GM21825 (cell line): Measurements from ENCODE around the gene TAF1.
"Not testable (repeated sequence)": the region's sequence is repeated elsewhere in the genome, so short reads cannot be mapped to it uniquely, and the experiment has no call there.

Experiments used
- ATAC-seq: cut with Tn5 transposase; IDR thresholded peaks from one replicate; pipeline ENCODE4 v1.9.1; 2021; ENCODE audit warnings: mild to moderate bottlenecking, moderate library complexity; ENCODE audit not compliant: unreplicated experiment

Gene TAF1

DNA sequence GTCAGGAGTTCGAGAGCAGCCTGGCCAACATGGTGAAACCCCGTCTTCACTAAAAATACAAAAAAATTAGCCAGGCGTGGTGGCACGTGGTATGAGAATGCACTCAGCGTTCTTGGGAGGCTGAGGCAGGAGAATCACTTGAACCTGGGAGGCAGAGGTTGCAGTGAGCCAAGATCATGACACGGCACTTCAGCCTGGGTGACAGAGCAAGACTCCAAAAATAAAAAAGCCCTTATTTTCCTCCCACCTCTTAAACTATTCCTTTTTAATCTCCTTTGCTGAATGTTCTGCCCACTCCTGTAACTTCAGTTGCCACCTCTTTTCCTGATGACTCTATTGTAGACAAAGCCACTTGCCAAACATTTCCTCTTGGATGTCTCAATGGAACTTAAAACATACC, 72.6 kb downstream of the TAF1 start:
- no peak for ATAC-seq

DNA sequence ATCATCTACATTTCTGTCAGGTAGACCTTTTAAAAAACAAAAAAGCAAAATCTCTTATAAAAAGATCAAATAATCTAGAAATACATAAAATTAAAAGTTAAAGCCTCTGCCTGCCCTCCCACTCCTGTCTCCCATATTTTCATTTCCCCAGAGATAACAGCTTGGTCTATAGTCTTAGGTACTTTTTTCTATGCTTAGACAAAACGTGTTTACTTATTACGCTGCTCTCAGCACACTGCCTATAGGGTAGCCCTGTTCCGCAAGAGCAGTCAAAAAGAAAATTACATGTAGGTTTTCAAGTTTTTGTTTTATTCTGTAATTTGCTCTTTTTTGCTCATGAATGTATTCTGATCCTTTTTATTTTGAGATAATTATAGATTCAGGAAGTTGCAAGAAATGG, 73.3 kb downstream of the TAF1 start:
- ATAC-seq: no peak

DNA sequence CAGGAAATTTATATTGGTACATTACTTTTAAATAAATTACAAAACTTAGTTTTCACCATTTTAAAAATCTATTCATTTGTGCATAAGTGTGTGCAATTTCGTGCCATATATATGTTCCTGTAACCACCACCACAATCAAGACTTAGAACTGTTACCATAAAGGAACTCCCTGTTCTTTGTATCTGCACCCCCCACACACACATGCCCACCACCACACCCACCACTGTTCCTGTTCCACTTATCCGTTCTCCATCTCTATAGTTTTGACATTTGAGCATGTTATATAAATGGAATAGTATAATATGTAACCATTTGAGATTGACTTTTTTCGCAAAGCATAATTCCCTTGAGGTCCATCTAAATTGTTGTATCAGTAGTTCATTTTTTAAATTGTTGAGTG, 73.7 kb downstream of the TAF1 start:
- no peak for ATAC-seq

DNA sequence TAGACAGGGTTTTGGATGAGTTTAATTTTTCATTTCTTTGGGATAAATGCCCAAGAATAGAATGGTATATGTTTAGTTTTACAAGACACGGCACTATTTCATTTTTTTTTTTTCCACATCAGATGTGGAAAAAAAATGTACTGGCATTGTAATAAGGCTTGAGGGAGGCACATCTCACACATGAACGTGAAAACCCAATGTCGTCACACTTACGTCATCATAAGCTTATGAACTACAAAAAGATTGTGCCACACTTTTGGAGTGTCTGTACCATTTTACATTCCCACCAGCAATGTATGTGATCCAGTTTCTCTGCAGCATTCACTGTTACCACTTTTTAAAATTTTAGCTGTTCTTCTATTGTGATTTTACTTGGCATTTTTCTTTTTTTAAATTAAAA, 74.2 kb downstream of the TAF1 start:
- no peak for ATAC-seq

DNA sequence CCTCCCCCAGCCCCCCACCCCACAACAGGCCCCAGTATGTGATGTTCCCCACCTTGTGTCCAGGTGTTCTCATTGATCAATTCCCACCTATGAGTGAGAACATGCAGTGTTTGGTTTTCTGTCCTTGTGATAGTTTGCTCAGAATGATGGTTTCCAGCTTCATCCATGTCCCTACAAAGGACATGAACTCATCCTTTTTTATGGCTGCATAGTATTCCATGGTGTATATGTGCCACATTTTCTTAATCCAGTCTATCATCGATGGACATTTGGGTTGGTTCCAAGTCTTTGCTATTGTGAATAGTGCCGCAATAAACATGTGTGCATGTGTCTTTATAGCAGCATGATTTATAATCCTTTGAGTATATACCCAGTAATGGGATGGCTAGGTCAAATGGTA, 75.7 kb downstream of the TAF1 start:
- ATAC-seq: not testable (repeated sequence)

DNA sequence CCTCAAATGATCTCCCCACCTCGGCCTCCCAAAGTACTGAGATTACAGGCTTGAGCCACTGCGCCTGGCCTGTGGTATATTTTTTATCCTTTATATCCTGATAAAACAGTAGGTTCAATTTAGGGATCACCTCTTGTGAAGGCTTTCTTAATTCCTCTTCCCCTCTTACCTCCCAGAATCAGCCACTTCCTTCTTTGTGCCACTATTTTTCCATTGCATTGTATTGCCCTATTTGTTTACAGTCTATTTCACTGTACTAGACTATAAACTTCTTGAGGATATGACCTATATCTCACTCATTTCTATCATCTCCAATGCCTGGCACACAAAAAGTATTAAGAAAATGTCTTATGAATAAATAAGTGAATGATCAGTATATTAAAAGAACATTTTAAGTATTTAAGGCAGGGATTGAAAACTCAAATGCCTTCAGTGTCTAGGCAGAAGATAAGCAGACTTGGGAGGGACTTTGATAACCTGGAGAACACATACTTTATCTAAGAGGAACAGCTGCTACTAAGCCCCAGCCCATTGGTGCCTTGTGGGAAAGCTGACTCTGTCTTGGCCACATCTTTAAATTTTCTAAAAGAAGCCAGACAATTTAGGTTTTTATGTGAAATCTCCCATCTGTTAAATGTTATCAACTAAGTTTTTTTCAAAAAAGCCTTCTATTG, 84.4 kb downstream of the TAF1 start:
- no peak for ATAC-seq

DNA sequence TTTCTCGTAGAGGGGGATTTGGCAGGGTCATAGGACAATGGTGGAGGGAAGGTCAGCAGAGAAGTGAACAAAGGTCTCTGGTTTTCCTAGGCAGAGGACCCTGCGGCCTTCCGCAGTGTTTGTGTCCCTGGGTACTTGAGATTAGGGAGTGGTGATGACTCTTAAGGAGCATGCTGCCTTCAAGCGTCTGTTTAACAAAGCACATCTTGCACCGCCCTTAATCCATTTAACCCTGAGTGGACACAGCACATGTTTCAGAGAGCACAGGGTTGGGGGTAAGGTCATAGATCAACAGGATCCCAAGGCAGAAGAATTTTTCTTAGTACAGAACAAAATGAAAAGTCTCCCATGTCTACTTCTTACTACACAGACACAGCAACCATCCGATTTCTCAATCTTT, 85.4 kb downstream of the TAF1 start:
- not testable (repeated sequence) for ATAC-seq

DNA sequence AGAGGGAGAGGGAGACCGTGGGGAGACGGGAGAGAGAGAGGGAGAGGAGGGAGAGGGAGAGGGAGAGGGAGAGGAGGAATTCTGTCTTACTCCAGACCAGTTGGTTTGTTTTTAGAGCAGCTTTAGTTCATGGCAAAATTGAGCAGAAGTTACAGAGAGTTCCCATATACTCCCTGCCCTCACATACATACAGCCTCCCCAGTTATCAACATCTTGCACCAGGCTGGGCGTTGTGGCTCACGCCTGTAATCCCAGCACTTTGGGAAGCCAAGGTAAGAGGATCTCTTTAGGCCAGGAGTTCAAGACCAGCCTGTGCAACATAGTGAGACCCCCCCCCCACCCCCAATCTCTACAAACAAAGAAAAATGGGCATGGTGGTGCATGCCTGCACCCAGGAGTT, 86.9 kb downstream of the TAF1 start:
- ATAC-seq: no peak

DNA sequence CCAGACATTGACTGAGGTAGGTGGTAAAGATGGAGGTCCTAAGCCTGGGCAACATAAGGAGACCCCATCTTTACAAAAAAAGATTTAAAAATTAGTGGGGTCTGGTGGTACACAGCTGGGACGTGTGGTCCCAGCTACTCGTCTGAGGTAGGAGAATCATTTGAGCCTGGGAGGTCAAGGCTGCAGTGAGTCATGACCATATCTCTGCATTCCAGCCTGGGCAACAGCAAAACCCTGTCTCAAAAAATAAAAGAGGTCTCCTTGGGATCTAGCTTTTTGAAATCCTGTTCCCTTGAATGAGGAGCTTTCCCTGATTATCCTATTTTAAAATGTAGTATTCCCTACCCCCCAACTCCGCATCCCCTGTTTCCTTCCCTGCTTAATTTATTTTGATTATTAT, 88.1 kb downstream of the TAF1 start:
- no peak for ATAC-seq

DNA sequence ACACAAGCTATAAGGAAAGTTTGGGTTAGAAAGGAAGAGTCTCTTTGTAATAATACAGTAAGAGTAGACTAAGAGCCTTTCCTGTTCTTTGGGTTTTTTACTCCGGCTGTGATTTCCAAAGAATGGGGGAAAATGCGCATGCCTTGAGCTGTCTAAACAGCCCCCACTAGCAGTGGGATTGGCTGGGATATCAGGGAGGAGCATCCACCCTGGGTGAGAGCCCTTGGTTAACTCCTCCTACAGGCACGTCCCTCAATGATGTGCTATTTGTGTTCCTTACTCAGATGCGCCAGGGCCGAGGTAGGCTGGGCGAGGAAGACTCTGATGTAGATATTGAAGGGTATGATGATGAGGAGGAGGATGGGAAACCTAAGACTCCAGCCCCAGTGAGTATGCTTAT, 92.7 kb downstream of the TAF1 start:
- ATAC-seq: no peak

DNA sequence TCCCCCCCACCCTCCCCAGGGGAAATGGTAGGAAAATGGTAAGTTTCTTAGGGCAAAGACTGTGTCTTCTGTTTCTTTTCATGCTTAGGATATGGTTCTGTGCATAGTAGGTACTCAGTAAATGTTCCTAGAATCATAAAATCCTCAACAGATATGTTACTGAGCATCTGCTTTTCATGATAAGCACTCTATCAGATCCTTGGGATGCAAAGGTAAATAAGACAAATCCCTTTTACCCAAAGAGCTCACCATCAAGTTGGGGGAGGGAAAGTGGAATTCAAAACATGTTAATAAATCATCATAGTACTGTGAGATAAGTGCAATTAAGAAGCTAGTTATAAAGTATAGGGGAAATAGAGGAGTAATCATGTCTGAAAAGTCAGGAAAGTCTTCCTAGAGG, 98.8 kb downstream of the TAF1 start:
- ATAC-seq: no peak

DNA sequence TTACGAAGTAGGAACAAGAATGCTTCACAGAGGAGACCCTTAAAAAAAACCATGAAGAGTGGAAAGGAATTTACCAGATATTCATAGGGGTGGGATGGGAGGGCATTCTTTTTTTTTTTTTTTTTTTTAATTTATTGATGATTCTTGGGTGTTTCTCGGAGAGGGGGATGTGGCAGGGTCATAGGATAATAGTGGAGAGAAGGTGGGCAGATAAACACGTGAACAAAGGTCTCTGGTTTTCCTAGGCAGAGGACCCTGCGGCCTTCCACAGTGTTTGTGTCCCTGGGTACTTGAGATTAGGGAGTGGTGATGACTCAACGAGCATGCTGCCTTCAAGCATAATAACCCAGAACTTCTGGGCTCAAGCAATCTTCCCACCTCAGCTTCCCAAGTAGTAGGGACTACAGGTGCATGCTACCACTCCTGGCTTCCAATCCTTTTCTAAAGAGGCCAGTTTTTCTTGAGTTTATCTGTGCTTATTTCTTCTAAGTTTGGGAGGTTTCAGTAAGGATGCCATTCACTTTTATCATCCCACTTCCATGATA, 100.9 kb downstream of the TAF1 start:
- ATAC-seq: no peak

DNA sequence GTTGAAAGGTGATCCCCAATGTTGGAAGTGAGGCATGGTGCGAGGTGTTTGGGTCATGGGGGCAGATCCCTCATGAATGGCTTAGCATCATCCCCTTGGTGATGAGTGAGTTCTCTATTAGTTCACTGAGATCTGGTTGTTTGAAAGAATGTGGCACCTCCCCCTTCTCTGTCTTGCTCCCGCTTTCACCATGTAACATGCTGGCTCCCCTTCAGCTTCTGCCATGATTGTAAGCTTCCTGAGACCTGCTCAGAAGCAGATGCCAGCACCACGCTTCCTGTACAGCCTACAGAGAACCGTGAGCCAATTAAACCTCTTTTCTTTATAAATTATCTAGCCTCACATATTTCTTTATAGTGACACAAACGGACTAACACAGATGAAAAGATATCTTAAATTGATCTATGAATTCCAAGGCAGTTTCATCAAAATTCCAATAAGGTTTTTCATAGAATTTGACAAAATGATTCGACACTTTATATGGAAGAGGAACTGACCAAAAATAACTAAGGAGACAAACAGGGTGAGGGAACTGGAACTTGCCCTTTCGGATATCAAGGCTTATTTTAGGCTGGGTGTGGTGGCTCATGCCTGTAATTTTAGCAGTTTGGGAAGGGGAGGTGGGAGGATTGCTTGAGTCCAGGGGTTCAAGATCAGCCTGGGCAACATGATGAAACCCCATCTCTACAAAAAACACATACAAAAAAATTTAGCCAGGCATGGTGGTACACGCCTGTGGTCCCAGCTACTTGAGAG, 109.8 kb downstream of the TAF1 start:
- no peak for ATAC-seq

DNA sequence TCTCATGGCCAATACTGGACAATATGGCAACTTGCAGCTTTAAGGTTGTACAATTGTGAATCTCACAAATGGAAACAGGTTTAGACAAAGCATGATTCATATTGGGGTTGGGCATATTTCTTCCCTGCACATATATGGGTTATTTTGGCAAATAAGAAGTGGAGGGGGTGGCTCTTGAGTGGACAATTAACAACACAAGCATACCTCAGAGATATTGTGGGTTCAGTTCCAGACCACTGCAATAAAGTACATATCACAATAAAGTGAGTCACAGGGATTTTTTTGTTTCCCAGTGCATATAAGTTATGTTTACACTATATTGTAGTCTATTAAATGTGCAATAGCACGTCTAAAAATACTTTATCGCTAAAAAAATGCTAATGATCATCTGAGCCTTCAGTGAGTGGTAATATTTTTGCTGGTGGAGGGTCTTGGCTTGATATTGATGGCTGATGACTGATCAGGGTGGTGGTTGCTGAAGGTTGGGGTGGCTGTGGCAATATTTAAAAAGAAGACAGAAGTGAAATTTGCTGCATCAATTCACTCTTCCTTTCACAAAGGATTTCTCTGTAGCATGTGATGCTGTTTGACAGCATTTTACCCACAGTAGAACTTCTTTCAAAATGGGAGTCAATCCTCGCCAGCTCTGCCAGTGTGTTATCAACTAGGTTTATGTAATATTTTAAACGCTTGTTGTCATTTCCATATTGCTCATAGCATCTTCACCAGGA, 116.2 kb downstream of the TAF1 start:
- no peak for ATAC-seq

DNA sequence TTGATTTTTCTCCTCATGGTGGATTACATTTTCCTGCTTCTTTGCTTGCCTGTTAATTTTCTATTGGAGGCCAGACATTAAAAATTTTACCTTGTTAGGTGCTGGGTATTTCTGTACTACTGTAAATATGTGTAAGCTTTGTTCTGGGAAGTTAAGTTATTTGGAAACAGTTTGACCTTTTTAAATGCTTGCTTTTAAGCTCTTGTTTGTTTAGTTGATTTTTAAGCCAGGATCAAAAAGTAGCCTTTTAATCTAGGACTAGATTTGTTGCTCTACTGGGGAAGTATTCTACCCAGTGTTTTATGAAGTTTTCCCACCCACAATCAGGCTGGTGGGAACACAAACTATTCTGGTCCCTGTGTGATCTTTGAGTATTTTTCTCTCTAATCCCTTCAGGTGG, 121.7 kb downstream of the TAF1 start:
- no peak for ATAC-seq

DNA sequence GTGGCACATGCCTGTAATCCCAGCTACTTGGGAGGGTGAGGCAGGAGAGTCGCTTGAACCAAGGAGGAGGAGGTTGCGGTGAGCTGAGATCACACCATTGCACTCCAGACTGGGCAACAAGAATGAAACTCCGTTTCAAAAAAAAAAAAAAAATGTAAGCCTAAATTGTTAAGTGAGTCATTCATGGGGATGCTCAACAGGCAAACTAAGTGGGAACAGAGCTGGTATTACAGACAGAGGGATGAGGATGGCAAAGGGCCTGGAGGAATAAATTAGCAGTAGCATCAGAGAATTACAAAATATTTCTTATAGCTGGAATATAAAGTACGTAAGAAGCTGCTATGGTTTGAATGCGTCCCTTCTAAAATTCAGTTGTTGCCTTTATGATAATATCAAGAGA, 123.4 kb downstream of the TAF1 start:
- ATAC-seq: no peak

DNA sequence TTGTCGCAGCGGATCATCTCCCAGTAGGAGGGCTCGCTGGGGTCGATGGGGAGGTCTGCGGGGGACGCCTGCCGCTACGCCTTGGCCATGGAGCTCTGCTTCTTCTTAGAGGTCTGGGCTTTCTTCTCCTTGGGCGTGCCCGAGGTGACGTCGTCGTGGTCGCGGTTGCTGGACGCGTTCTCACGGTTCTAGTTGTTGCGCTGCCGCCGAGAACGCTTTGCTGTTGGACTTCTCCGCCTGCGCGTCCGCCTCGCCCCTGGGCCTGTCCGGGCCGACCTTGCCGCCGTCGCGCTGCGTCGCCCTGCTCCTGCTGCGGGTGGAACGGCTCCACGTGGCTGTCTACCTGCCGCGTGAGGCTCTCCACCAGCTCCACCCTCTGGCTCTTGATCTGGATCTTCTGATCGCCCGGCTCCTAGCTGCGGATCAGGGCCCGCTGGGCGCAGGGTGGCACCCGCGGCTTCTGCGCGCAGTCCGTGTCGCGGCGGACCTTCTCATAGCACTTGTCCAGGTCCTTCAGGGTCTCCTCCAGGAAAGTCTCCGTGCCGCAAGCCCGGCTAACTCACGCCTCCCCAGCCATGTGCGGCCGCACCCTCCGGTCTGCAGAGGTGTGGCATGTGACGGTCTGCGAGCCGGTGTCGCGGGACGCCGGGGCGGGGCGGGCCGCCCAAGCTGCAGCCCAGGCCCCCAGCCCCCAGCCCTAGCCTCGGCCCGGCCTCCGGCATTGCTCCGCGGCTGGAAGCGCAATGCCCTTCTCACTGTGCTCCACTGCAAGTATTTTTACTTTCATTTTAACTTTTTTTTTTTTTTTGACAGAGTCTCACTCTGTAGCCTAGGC, 126.3 kb downstream of the TAF1 start:
- ATAC-seq: no peak

DNA sequence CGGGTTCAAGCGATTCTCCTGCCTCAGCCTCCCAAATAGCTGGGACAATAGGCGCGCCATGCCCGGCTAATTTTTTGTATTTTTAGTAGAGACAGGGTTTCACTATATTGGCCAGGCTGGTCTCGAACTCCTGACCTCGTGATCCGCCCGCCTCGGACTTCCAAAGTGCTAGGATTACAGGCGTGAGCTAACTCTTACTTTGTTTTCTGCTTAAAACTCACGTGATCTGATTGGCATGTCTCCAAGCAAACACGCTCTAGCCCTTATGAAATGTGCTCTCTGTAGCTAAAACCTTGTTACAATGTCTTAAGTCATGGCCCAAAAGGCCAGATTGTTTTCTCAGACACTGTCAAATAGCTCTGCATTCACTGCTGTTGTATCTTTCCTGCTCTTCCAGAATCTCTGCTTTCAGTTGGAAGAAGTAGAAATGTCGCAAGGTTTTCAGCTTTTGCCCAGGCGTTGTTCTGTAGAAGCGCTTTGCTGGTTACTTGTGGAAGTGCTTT, 127.0 kb downstream of the TAF1 start:
- no peak for ATAC-seq

DNA sequence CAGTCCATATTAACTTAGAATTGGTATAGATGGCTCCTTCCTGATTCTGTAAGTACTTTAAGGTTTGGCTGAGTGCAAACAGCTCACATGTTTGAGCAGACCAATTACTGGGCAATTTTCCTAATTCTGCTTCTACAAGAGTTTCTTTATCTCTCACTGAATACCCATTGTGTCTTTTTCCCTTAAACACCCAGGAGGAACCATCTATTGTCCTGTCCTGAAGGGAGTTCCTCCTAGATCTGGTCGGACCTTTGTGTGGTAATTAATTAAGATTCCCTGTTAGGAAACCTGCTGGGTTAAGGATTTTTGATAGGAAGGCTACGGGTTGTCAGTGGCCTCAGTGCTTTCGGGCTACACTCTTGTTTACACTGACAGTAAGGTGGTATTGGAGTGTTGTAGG, 129.8 kb downstream of the TAF1 start:
- ATAC-seq: not testable (repeated sequence)

DNA sequence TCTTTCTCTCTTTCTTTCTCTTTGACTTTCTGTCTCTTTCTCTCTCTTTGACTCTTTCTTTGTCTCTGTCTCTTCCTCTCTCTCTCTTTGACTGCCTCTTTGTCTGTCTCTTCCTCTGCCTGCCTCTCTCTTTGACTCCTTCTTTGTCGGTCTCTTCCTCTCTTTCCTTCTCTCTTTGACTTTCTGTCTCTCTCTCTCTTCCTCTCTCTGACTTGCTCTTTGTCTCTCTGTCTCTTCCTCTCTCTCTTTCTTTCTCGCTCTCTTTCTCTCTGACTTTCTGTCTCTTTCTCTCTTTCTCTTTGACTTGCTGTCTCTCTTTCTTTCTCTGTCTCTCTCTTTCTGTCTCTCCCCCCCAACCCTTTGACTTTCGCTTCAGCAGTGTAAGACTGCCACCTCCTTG, 130.3 kb downstream of the TAF1 start:
- ATAC-seq: no peak

DNA sequence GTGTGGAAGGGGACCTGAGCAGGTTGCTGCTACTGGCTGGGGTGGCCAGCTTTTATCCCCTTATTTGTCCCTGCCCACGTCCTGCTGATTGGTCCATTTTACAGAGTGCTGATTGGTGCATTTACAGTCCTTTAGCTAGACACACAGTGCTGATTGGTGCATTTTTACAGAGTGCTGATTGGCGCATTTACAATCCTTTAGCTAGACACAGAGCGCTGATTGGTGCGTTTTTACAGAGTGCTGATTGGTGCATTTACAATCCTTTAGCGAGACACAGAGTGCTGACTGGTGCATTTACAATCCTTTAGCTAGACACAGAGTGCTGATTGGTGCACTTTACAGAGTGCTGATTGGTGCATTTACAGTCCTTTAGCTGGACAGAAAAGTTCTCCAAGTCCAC, 135.9 kb downstream of the TAF1 start:
- ATAC-seq: not testable (repeated sequence)
